NT2/D1 (cell line): ENCODE data around the gene NEK1.

Source experiments
- YY1 ChIP-seq: IDR thresholded peaks from 2 replicates; pipeline ENCODE4 v1.6.1; 2011; ENCODE audit not compliant: insufficient read length, insufficient read depth
- ZNF274 ChIP-seq: IDR thresholded peaks from 2 replicates; pipeline ENCODE4 v1.6.1; 2011; ENCODE audit warnings: mild to moderate bottlenecking, low read depth, low read length

DNA sequence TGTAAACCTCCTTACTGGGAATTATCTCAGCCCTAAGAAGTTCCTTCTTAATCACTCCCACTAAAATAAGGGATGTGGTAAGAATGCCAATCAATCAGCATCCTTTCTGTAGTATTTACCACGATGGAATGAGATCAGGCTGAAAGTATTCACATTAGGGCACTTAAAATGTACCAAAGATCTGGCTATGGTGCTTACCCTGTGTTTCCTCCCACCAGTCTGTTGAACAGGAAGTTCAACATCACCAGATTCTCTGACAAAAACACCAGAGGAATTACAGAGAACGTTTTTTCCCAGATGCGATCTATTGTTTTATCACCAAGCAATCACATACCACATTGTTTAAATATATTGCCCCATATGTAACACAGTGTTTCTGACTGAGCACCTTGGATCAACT is 5.9 kb upstream of the NEK1 start:
- TF ChIP-seq YY1 (no peak), ZNF274 (no peak)
